Heart right ventricle (tissue), 16 donors: ENCODE results near the gene DDX10. TPM values are rescaled to one million over a fixed set of nuclear protein-coding genes. Genes with fewer than 3 reads are reported as not detected.

Source experiments
- ATAC-seq, 8 donors: fragments of 200-7000 bp; cut with Tn5 transposase; one replicate each; pipeline ENCODE4 v1.9.1; 2020; ENCODE audit warnings: mild to moderate bottlenecking in 8 of 8, moderate library complexity in 8 of 8, moderate number of reproducible peaks in 1 of 8
- DNase-seq, 2 donors: peaks; one replicate each; pipeline ENCODE4 v3.0.0-alpha.2; 2020
- H3K27ac ChIP-seq, 10 donors: fragments of 200-600 bp; sonication (generic) in 2 of 10; one replicate each; pipeline versions ENCODE4 v1.5.0 to v1.8.0; 2020 to 2022; ENCODE audit warnings: mild to moderate bottlenecking in 3 of 10
- H3K27me3 ChIP-seq, 7 donors: fragments of 200-600 bp; one replicate each; pipeline ENCODE4 v1.8.0; 2021 to 2022; ENCODE audit warnings: mild to moderate bottlenecking in 2 of 7
- H3K36me3 ChIP-seq, 9 donors: fragments of 200-600 bp; sonication (generic) in 1 of 9; one replicate each; pipeline versions ENCODE4 v1.5.0 to v1.8.0; 2020 to 2022; ENCODE audit warnings: mild to moderate bottlenecking in 2 of 9
- H3K4me1 ChIP-seq, 9 donors: fragments of 200-600 bp; sonication (generic) in 1 of 9; one replicate each; pipeline versions ENCODE4 v1.5.0 to v1.8.0; 2020 to 2022; ENCODE audit warnings: mild to moderate bottlenecking in 4 of 9
- H3K4me3 ChIP-seq, 10 donors: fragments of 200-600 bp; sonication (generic) in 2 of 10; one replicate each; pipeline versions ENCODE4 v1.5.0 to v1.8.0; 2020 to 2022; ENCODE audit warnings: mild to moderate bottlenecking in 7 of 10, moderate library complexity in 2 of 10
- H3K9me3 ChIP-seq, 11 donors: fragments of 200-600 bp in 10 of 11; sonication (generic) in 2 of 11; one replicate each; pipeline versions ENCODE4 v1.5.0 to v1.8.0; 2013 to 2022; ENCODE audit warnings: mild to moderate bottlenecking in 2 of 11, control low read depth in 1 of 11, moderate library complexity in 1 of 11
- CTCF ChIP-seq, 9 donors: fragments of 200-600 bp; sonication (generic) in 2 of 9; IDR thresholded peaks; one replicate each; pipeline versions ENCODE4 v1.5.0 to v1.8.0; 2021 to 2022; ENCODE audit warnings: antibody characterized with exemption in 9 of 9, mild to moderate bottlenecking in 5 of 9, moderate library complexity in 1 of 9
- WGBS, 2 donors: extraction: QIAGEN DNeasy Blood & Tissue Kit; methylation state at CpG; one replicate each; pipeline ENCODE4 v1.1.7; 2013; ENCODE audit warnings: inconsistent platforms in 1 of 2; 5-methylcytosine and 5-hydroxymethylcytosine counted together
- intact Hi-C, 10 donors: fragments of 100-400 bp; cut with DNase I; formaldehyde crosslinking; loops; one replicate each; pipeline versions ENCODE4 v1.11.1 to v1.14.2; 2022
- polyA plus RNA-seq, 2 donors: library from polyadenylated mRNA; stranded (reverse); fragments of 200-250 nt; gene quantifications; one replicate each; pipeline ENCODE4 v1.2.3, GENCODE V29; 2013
- total RNA-seq, 10 donors: library from RNA; stranded (reverse); fragmentation: NEBNext Ultra II Directional in 3 of 10; extraction: Animal tissue kit (Norgen Biotek cat#: 25700) in 3 of 10; gene quantifications; one replicate each; pipeline versions ENCODE4 v1.2.1 to v1.2.4, GENCODE V29; 2021 to 2023
- donor health status: Arrhythmogenic right ventricular cardiomyopathy.
- donor health status: ischemic (EF 13 %, LVEDD 7.1; RV severe dilation, severe dysfunction).
- donor health status: healthy with polysubstance abuse.
- donor health status: DM: no; HTN: yes; CAD: no.
- donor health status: DM: no; HTN: no; CAD: no.
- donor health status: ischemic (EF 25% LVEDD 6.9; RV normal size, moderate dysfunction).
- donor health status: ischemic (EF 25% LVEDD 5.7; RV mildly dilated, moderate dysfunction).
- donor health status: healthy.
- donor health status: DM: yes; HTN: yes; CAD: no.
- donor health status: Ischemic cardiomyopathy.
- donor health status: ischemic (EF 35%, LVEDD 5.7; RV mildly dilated, moderate dysfunction).
- donor health status: nonischemic (EF 11% LVEDD 7.7; RV severe dilation, severe dysfunction).
- donor health status: DM: yes; HTN: yes; CAD: no.
- donor health status: PGD.
- donor health status: ischemic (EF 29% LVEDD 5.4; RV normal size, mild dysfunction).
- donor health status: nonischemic (EF 23%, LVEDD 6.1; RV moderate dilation, normal function).

The DDX10 gene
- total and polyA plus RNA-seq, 12 donors = 9.3 to 15.3 (median 11.5) TPM

- no peak overlapping the region for H3K4me3 ChIP-seq
- no peaks in the 10 kb centered on the region for H3K36me3 ChIP-seq
- no peak overlapping the region for H3K27ac ChIP-seq
- no peak for TF ChIP-seq CTCF (IDR thresholded peaks at IDR 0.05)
- DNase-seq (no peak), ATAC-seq (no peak)
- peaks cover 0 to 16% (median 5%) of the 10 kb centered on the region in 11 donors for H3K9me3 ChIP-seq
- no peaks in the 10 kb centered on the region for H3K27me3 ChIP-seq
- intact Hi-C loops = no loop called here
- WGBS, 2 donors = 97 to 100% methylated on average over 1 of the region's 1 CpG
- H3K4me1 ChIP-seq = no peaks in the 10 kb centered on the region
Observed at GRCh38 chr11:108825381-108825780, 160.5 kb downstream of the DDX10 start.

DNA sequence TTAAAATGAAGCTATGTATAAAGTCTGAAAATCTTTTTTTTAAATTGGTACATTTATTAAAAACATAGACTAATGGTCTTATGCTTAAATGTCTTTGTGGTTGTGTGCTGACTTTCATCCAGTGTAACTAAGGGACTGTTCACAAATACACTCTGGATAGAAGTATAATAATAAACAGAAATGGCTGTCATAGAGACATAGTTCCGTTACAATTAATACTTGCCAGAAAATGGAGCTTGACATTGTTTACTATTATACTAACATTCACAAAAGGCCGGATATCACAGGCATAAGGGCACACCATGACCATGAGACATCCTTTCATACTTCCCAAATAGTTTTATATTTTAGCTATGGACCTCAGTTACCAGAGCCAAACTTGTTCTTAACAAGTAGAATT lies 161.3 kb downstream of the DDX10 start:
- H3K4me3 ChIP-seq = no peak overlapping the region
- TF ChIP-seq CTCF (IDR thresholded peaks at IDR 0.05) = no peak
- H3K27me3 ChIP-seq = no peaks in the 10 kb centered on the region
- intact Hi-C loops = no loop called here
- no peak overlapping the region for H3K27ac ChIP-seq
- WGBS, 2 donors = 88 to 96% methylated on average over 2 of the region's 2 CpGs
- H3K36me3 ChIP-seq = no peaks in the 10 kb centered on the region
- no peak for ATAC-seq
- peaks cover 0 to 16% (median 5%) of the 10 kb centered on the region in 11 donors for H3K9me3 ChIP-seq
- no peaks in the 10 kb centered on the region for H3K4me1 ChIP-seq
- no peak for DNase-seq

DNA sequence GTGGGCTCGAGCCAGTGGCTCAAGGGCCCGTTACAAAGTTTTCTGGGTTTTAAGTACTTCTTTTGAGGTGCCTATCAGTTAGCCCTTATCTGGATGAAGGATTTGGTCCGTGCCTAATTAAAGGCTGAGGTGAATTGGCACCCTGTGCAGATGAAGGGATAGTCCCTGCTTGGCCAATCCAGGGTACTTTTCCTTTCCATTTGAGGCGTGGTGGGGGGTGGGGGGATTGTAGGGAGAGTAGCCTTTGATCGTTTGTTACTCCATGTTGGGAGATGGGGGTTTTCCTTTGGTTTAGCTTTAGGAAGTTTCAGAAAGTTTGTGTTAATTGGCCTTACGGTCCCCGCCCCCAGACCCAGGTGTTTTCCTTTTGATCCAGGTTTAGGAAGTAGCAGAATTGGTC lies 170.8 kb downstream of the DDX10 start:
- peaks cover 0 to 19% (median 7%) of the 10 kb centered on the region in 9 donors for H3K36me3 ChIP-seq
- H3K9me3 ChIP-seq = no peaks in the 10 kb centered on the region
- intact Hi-C loops = no loop called here
- no peak for TF ChIP-seq CTCF (IDR thresholded peaks at IDR 0.05)
- DNase-seq = no peak
- no peak for ATAC-seq
- no peak overlapping the region for H3K4me3 ChIP-seq
- H3K27ac ChIP-seq = no peak overlapping the region
- 85 to 92% methylated on average over 7 of the region's 7 CpGs for WGBS, 2 donors
- H3K27me3 ChIP-seq = no peaks in the 10 kb centered on the region
- peaks cover 0 to 3% (median 0%) of the 10 kb centered on the region in 9 donors for H3K4me1 ChIP-seq

GRCh38 chr11:108836541-108836940 lies 171.7 kb downstream of the DDX10 start:
- H3K36me3 ChIP-seq = peaks cover 0 to 25% (median 7%) of the 10 kb centered on the region in 9 donors
- H3K27ac ChIP-seq = no peak overlapping the region
- no peaks in the 10 kb centered on the region for H3K9me3 ChIP-seq
- ATAC-seq (no peak), DNase-seq (no peak)
- peaks cover 0 to 3% (median 0%) of the 10 kb centered on the region in 9 donors for H3K4me1 ChIP-seq
- TF ChIP-seq CTCF (IDR thresholded peaks at IDR 0.05) = no peak
- H3K27me3 ChIP-seq = no peaks in the 10 kb centered on the region
- H3K4me3 ChIP-seq = no peak overlapping the region
- 90 to 98% methylated on average over 7 of the region's 7 CpGs for WGBS, 2 donors
- intact Hi-C loops = no loop called here
